ENCODE measurements around the gene KLF4.
"Not testable (repeated sequence)": the region's sequence is repeated elsewhere in the genome, so short reads cannot be mapped to it uniquely, and the experiment has no call there.

The KLF4 gene

DNA sequence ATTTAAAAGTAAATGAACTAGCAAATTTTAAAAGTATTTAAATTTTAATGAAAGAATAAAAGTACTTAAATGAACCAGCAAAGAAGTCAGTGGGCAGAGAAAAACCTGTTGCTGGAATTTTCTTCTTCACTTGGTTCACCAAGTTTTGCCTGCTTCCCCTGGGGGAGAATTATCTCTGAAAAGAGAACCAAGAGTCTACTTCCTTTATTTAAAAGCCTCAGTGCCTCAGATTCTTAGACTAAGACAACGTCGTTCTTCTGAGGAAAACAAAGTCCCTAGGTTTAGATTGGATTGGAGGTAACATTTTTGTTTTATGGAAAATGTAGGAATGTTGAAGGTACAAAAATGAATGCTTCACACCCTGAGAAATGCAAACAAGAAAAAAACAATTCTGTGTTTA lies 7.4 kb upstream of the KLF4 start:
- TF ChIP-seq, protein P1, sequence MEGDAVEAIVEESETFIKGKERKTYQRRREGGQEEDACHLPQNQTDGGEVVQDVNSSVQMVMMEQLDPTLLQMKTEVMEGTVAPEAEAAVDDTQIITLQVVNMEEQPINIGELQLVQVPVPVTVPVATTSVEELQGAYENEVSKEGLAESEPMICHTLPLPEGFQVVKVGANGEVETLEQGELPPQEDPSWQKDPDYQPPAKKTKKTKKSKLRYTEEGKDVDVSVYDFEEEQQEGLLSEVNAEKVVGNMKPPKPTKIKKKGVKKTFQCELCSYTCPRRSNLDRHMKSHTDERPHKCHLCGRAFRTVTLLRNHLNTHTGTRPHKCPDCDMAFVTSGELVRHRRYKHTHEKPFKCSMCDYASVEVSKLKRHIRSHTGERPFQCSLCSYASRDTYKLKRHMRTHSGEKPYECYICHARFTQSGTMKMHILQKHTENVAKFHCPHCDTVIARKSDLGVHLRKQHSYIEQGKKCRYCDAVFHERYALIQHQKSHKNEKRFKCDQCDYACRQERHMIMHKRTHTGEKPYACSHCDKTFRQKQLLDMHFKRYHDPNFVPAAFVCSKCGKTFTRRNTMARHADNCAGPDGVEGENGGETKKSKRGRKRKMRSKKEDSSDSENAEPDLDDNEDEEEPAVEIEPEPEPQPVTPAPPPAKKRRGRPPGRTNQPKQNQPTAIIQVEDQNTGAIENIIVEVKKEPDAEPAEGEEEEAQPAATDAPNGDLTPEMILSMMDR (IDR thresholded peaks at IDR 0.05; ENCODE audit: insufficient read depth, low read depth, low read length, missing control alignments): no peak
- no peak for DNase-seq (ENCODE audit: low read depth)
- no peak overlapping the region for H3K4me3 ChIP-seq (ENCODE audit: low read length)

DNA sequence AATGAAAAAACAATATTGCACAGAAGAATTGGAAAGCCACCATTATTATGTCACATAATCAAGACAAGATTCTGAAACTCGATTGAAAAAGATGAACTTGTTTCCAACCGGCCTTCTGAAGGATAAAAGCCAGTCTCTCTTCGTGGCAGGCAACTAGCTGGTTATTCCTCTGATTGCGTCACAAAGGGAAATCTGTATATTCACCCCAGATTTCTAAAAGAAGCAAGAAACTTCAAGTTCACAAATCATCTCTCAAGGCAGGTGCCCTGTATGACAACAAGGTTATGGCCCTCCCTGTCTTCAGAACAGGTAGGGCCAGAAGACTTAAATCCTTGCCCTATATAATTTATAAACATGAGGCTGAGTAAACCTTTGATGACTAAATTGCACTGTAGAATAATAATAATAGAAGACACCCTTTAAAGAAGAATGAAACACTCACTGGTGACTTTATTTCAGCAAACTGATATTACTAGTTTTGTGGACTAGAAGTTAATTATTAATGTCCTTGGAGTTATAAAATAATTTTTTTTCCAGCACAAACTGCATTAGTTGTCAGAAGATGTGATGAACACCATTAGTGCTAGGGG lies 2.9 kb upstream of the KLF4 start:
- H3K4me3 ChIP-seq (ENCODE audit: low read length): no peak overlapping the region
- DNase-seq (ENCODE audit: low read depth): peak; percentile 62
- TF ChIP-seq, protein P1 (IDR thresholded peaks at IDR 0.05; ENCODE audit: insufficient read depth, low read depth, low read length, missing control alignments): no peak

DNA sequence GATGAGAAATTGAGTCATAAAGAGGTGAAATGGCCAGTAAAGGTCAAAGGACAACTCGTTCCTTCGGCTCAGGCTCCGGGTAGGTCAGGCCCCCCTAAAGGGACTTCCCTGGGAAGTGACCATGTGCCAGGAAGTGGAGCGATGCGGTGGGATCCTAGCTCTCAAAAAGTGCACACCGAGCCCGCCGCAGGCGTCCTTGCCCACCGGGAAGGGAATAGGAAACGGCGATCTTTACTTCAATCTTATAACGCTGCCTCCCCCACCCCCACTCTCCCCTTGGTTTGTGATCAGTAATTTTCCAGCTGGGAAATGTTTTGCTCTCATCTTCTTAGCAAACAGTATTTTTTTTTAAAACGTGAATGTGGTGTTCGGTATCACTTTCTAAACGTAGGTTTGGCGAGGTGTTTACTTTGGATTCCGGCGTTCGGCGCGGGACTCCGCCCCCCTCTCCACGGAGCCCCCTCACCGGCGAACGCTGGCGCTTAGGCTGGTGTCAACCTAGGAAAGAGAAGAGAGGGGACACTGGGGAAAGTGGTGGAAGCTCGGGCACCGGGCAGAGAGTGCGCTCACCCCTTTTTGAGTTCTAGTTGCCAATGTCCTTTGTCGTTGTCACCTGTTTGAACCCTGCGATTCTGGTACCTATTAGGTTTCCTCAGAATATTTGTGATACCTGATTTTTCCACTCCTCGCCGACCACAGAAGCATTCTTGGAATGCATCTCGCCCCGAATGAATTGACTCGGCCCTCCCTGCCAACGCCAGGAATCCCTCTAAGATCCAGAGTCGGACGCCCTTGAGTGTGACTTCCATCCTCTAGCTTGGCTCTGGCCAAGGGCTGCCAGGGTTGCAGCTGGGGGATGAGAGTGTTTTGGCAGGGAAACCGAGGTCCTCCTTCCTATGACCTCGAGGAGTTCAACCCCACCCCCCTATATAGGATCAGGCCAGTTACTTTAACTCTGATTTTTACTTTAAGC lies 1.8 kb upstream of the KLF4 start:
- peak overlapping the region; percentile 21 for H3K4me3 ChIP-seq (ENCODE audit: low read length)
- TF ChIP-seq, protein P1 (IDR thresholded peaks at IDR 0.05; ENCODE audit: insufficient read depth, low read depth, low read length, missing control alignments): no peak
- no peak for DNase-seq (ENCODE audit: low read depth)

DNA sequence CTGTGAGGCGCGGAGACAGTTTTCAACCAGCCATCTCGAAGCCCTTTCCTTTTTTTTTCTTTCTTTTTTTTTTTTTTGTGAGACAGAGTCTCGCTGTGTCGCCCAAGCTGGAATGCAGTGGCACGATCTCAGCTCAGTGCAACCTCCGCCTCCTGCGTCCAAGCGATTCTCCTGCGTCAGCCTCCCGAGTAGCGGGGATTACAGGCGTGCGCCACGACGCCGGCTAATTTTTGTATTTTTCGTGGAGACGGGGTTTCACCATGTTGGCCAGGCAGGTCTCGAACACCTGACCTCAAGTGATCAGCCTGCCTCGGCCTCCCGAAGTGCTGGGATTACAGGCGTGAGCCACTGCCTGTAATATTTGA lies 1.0 kb upstream of the KLF4 start:
- not testable (repeated sequence) for DNase-seq (ENCODE audit: low read depth)
- peak overlapping the region; percentile 60 for H3K4me3 ChIP-seq (ENCODE audit: low read length)

DNA sequence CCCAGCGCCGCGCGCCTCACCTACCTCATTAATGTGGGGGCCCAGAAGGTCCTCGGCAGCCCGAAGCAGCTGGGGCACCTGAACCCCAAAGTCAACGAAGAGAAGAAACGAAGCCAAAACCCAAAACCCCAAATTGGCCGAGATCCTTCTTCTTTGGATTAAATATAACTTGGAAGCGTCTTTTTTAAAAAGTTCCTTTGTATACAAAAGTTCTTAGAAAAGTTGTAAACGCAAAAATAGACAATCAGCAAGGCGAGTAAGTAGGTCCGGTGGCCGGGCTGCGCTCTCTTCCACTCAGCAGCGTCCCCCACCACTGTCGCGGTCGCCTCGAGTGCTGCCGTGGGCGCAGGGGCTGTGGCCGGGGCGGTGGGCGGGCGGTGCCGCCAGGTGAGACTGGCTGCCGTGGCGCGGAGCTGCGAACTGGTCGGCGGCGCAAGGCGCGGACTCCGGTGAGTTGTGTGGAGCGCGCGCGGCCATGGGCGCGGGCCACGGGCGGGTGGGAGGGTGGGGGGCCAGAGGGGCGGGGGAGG lies 360 bp downstream of the KLF4 start:
- H3K4me3 ChIP-seq (ENCODE audit: low read length): peak overlapping the region; percentile 88
- TF ChIP-seq, protein P1 (IDR thresholded peaks at IDR 0.05; ENCODE audit: insufficient read depth, low read depth, low read length, missing control alignments): no peak
- DNase-seq (ENCODE audit: low read depth): no peak

DNA sequence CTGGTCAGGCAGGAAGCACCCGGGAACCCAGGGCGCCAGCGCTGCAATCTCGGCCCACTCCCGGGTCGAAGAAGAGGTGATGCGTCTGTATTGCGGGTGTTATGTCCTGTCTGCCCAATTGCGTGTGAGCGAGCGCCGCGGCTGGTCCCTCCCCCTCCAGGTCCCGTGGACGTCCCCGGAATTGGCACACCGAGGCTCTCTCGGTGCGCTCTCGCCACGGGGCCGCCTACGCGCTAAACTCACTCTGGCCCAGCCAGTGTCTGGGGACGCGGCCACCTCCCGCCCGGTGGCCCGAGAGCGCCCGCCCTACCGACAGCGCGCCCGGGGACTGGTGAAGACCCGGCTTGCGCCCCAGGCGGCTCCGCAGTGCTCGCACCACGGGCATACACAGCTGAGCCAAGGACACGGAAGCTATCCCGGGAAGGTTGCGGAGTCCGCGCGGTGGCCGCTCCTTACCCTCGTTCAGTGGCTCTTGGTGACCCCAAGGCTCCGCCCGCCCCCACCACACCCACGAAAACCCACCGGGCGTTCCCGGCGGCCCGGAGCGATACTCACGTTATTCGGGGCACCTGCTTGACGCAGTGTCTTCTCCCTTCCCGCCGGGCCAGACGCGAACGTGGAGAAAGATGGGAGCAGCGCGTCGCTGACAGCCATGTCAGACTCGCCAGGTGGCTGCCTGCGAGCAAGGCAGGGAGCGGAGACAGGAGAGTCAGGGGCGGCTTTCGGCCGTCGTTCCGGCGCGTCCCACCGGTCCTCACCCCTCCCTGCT lies 1.0 kb downstream of the KLF4 start:
- peak; percentile 71 for DNase-seq (ENCODE audit: low read depth)
- TF ChIP-seq, protein P1 (IDR thresholded peaks at IDR 0.05; ENCODE audit: insufficient read depth, low read depth, low read length, missing control alignments): no peak
- peak overlapping the region; percentile 88 for H3K4me3 ChIP-seq (ENCODE audit: low read length)

All from epithelial cell of esophagus (primary cell).